Activated naive CD4-positive, alpha-beta T cell treated with anti-CD3 and anti-CD28 coated beads, Interleukin-2, amount 50 U/mL, for 16 hours (primary cell): ENCODE data around the gene PEX5.
A peak's percentile ranks its signal among the peaks of the same experiment; 100 is the strongest.

Source experiments
- DNase-seq: peaks from one replicate; pipeline ENCODE4 v3.0.0-alpha.2; 2020

PEX5 gene

GRCh38 chr12:7189398-7190267 lies at the start of gene PEX5:
Gene PEX5, plus strand, starts transcription at chr12:7189686. Its CDS starts 692 bp downstream, at chr12:7190378.
- DNase-seq, result peak; percentile 86

- DNase-seq, result no peak
Measured at GRCh38 chr12:7141351-7142005, 48.0 kb upstream of the PEX5 start.

GRCh38 chr12:7142056-7142644 lies 47.3 kb upstream of the PEX5 start:
- DNase-seq, result peak; percentile 65

- DNase-seq, result no peak
Measured at GRCh38 chr12:7142809-7143465, 46.5 kb upstream of the PEX5 start.

- DNase-seq, result no peak
Measured at GRCh38 chr12:7143564-7143963, 45.9 kb upstream of the PEX5 start.

GRCh38 chr12:7144414-7145120 lies 44.9 kb upstream of the PEX5 start:
- DNase-seq, result no peak

- DNase-seq, result no peak
Measured at GRCh38 chr12:7145671-7146070, 43.8 kb upstream of the PEX5 start.

- DNase-seq, result no peak
Measured at GRCh38 chr12:7146228-7146627, 43.3 kb upstream of the PEX5 start.

- no peak for DNase-seq
Measured at GRCh38 chr12:7146906-7147305, 42.6 kb upstream of the PEX5 start.

GRCh38 chr12:7150356-7150755 lies 39.1 kb upstream of the PEX5 start:
- DNase-seq, result no peak

- no peak for DNase-seq
Measured at GRCh38 chr12:7150841-7151240, 38.6 kb upstream of the PEX5 start.

GRCh38 chr12:7151532-7151931 lies 38.0 kb upstream of the PEX5 start:
- DNase-seq, result no peak

- no peak for DNase-seq
Measured at GRCh38 chr12:7152818-7153217, 36.7 kb upstream of the PEX5 start.

GRCh38 chr12:7154042-7154441 lies 35.4 kb upstream of the PEX5 start:
- no peak for DNase-seq

GRCh38 chr12:7154901-7155470 lies 34.5 kb upstream of the PEX5 start:
- DNase-seq, result no peak

- no peak for DNase-seq
Measured at GRCh38 chr12:7155471-7156034, 33.9 kb upstream of the PEX5 start.

GRCh38 chr12:7156259-7157197 lies 33.0 kb upstream of the PEX5 start:
- no peak for DNase-seq

GRCh38 chr12:7157391-7157790 lies 32.1 kb upstream of the PEX5 start:
- DNase-seq, result no peak

GRCh38 chr12:7158781-7159609 lies 30.5 kb upstream of the PEX5 start:
- DNase-seq, result no peak

GRCh38 chr12:7160183-7160582 lies 29.3 kb upstream of the PEX5 start:
- DNase-seq, result no peak
